Subcutaneous adipose tissue (tissue), 4 donors: Measurements from ENCODE around the gene SDHAF3. TPM values are rescaled to one million over a fixed set of nuclear protein-coding genes. Genes with fewer than 3 reads are reported as not detected.

ENCODE experiments used
- total RNA-seq, 4 donors: library from RNA; depleted of rRNA; stranded (reverse); fragments of >200 nt; gene quantifications; one replicate each; pipeline ENCODE4 v1.1.0, GENCODE V29; 2016
- TF ChIP-seq, protein P1 (sequence below): fragments of 450-650 bp; IDR thresholded peaks from one replicate; pipeline ENCODE4 v1.5.1; 2016; ENCODE audit warnings: low read depth, mild to moderate bottlenecking, control low read depth, antibody characterized with exemption, moderate library complexity

The SDHAF3 gene
- total RNA-seq, 4 donors from 2014 or later: 5.7 to 8.2 (median 6.9) TPM

DNA sequence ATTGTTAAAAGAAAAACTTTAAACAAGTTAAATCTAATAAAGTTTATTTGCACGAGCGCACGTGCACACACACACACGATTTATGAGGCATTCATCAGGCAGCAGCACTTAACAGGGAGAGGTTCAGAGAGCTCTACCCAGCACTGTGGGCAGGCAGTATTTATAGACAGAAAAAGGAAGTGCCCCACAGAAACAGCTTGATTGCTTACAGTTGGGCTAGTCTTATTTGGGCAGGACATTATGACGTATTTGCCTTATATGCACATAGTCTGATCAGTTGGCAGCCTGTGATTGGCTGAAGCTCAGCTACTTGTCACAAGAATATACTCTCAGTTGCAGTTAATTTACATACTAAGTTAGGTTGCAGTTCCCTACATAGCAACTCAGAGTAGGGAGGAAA is 1.2 kb upstream of the SDHAF3 start:
- TF ChIP-seq, protein P1, sequence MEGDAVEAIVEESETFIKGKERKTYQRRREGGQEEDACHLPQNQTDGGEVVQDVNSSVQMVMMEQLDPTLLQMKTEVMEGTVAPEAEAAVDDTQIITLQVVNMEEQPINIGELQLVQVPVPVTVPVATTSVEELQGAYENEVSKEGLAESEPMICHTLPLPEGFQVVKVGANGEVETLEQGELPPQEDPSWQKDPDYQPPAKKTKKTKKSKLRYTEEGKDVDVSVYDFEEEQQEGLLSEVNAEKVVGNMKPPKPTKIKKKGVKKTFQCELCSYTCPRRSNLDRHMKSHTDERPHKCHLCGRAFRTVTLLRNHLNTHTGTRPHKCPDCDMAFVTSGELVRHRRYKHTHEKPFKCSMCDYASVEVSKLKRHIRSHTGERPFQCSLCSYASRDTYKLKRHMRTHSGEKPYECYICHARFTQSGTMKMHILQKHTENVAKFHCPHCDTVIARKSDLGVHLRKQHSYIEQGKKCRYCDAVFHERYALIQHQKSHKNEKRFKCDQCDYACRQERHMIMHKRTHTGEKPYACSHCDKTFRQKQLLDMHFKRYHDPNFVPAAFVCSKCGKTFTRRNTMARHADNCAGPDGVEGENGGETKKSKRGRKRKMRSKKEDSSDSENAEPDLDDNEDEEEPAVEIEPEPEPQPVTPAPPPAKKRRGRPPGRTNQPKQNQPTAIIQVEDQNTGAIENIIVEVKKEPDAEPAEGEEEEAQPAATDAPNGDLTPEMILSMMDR: no peak

DNA sequence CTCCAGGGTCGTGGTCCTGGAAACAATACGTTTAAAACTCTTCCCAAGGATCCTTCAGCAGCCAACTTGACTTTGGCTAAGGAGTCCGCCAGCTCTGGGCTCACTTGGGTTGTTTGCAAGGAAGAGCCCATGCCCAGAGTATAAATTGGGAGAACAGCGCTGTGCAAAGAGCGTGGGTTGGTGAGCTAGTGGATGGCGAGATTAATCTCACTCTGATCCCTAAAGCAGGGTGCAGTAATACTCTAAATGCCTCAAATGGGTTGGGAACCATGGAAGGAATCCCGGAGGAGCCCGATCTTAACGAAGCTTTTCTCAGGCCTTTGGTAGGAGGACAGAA is 495 bp upstream of the SDHAF3 start:
- TF ChIP-seq, protein P1: no peak

DNA sequence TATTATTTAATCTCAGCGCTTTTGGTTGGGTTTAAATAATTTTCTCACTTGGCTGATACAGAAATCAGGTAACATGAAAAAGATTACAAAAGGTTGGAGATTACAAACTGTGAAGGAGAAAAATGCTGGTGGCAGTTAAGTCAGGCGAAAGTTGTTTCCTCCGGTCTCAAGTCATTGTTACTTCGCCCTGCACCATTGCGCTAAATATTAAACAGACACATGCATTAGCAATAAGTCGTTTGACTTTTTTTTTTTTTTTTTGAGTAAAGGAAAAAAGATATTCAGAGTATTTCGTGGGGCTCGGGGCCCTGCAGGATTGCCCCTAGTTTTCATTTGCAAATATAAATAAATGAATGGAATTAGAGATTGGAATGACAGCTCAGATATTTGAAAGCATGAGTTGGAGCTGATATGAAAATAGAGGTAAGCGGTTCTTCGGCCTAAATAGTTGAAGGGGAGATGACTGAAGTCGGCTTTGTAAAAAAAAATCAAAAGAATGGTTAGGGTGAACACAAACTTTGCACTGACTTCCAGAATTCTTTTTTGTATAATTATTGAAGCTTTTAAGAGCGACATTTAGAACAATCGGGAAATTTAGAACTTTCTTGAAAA is 914 bp downstream of the SDHAF3 start:
- TF ChIP-seq, protein P1: no peak

DNA sequence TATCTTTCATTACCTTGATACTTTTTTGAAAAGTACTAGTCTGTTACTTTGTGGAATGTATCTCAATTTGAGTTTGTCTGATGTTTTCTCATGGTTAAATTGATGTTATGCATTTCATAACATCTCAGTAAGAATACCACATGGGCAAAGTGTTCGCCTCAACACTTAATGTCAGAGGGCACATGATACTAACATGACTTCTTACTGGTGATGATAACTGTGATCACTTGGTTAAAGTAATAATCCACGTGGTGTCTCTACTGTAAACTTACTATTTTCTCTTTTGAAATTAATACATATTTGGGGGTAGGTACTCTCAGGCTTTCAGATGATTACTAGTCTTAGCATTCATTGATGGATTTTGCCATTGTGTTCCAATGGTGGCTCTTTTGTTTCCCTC is 2.2 kb downstream of the SDHAF3 start:
- TF ChIP-seq, protein P1: no peak

DNA sequence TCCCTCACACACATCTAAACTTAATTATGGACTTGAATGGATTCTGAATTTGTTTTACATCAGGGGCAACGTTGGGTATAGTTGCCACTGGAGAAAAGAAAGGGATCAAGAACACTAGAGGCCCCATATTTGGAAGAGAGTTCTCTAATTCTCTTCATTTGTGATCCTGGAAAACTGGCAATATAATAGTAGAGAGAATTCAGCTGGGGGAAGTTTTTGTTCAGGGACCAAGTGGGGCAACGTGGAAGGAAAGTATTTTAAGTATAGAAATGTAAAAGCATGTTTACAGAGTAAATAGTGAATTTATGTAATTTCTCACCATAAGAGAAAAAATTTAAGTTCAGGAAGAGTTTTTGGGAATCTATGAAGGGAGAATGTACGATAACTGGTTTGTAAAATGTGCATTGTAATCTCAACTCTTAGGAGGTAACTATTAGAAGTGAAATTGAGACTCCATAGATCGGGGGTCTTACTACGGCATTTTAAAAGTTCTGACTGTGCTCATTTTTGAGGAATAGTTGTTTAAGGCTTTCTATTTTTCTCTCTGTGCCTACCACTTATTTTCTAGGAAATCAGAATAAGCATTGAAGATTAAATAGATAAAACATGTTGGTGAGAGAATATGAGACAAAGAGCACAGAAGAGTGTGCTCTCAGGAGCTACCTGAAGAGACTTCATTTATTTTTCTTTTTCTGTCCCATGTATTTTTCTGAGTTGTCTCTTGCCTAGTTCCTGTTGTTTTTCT is 3.4 kb downstream of the SDHAF3 start:
- TF ChIP-seq, protein P1: no peak

DNA sequence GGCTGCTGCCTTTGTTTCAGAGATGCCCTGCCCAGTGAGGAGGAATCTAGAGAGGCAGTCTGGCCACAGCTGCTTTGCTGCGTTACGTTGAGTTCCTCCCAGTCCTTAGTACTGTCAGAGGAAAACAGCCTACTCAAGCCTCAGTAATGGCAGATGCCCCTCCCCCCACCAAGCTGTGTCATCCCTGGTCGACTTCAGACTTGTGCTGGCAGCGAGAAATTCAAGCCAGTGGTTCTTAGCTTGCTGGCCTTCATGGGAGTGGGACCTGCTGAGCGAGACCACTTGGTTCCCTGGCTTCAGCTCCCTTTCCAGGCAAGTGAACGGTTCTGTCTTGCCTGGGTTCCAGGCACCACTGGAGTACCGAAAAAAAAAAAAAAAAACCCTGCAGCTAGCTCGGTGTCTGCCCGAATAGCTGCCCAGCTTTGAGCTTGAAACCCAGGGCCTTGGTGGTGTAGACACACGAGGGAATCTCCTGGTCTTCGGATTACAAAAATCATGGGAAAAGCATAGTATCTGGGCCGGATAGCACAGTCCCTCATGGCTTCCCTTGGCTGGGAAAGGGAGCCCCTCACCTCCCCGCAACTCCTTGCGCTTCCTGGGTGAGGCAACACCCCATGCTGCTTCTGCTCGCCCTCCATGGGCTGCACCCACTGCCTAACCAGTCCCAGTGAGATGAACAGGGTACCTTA is 9.1 kb downstream of the SDHAF3 start:
- TF ChIP-seq, protein P1: no peak

DNA sequence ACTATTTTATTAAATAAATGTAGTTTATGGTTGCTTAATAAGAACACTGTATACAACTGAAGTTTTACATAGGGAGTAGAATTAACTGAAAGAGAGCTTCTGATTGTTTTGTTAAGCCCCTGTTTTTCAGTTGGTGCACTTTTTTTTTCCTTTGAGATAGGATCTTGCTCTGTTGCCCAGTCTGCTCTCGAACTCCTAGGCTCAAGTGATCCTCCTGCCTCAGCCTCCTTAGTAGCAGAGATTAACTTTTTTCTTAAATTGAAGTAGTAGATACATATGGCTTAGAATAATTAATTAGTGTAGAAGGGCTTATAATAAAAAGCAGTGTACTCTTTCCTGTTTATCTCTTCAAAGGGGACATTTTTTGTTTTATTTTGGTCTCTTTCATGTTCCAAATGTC is 11.2 kb downstream of the SDHAF3 start:
- TF ChIP-seq, protein P1: no peak
